ENCODE data around the gene PSMA1.

Gene PSMA1

DNA sequence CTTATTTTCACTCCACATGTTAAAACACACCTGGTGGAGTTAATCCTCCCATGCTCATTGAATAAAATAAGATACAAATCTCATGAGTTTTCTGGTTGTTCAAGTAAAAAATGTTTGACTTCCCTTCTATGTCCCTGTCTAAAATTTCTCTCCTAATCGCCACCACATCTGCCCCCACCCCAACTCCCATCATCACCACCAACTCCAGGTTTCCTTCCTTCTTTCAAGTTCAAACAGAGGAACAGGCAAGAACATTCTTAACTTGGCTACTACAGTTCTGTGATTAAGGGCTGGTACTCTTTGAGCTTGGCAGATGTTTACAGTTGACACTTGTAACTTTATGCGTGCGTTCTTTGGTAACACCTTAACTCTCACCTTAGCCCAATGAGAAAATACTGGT is 9.1 kb upstream of the PSMA1 start:
- DNase-seq = no peak

GRCh38 chr11:14522801-14523200 is 2.6 kb upstream of the PSMA1 start:
- no peak for DNase-seq

- no peak for DNase-seq
These were observed 2.1 kb upstream of the PSMA1 start for GRCh38 chr11:14522245-14522644.

GRCh38 chr11:14520747-14521151 is 563 bp upstream of the PSMA1 start:
- DNase-seq = no peak

DNA sequence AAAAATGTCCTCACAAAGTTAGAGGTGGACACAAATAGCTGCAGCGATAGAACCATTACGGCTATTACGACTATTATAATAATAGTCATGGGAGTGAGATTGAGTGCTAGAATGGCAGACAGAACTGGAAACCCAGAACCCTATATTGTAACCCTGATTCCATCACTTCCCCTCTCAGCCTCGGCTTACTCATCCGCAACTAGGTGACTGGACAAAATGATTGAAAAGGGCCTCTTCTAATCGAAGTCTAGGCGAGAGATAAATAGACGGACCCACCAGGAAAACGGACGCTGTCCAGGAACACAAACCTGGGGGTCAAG is 629 bp downstream of the PSMA1 start:
- no peak for DNase-seq

- DNase-seq = no peak
These were observed 1.4 kb downstream of the PSMA1 start for GRCh38 chr11:14518820-14519219.

DNA sequence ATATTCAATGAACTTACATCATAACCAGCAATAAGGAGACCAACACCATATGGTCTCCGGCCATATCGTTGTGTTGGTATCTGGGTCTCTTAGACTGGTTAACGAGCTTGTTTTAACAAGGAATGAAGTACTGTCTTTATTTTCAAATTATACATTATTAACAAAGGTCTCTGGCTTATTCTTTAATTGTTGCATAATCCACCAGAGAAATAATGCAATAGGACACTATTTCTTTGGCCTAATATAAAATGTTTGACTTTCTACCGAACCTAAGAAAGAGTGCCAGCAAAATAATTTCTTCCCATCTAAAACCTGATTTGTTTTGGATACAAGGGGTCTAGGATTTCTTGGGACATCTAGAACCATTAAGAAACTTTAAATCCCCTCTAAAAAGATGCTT is 6.4 kb downstream of the PSMA1 start:
- no peak for DNase-seq

- DNase-seq = no peak
These were observed 13.7 kb downstream of the PSMA1 start for GRCh38 chr11:14506532-14506931.

- no peak for DNase-seq
These were observed 17.2 kb downstream of the PSMA1 start for GRCh38 chr11:14503023-14503422.

GRCh38 chr11:14502039-14502438 is 18.1 kb downstream of the PSMA1 start:
- no peak for DNase-seq

DNA sequence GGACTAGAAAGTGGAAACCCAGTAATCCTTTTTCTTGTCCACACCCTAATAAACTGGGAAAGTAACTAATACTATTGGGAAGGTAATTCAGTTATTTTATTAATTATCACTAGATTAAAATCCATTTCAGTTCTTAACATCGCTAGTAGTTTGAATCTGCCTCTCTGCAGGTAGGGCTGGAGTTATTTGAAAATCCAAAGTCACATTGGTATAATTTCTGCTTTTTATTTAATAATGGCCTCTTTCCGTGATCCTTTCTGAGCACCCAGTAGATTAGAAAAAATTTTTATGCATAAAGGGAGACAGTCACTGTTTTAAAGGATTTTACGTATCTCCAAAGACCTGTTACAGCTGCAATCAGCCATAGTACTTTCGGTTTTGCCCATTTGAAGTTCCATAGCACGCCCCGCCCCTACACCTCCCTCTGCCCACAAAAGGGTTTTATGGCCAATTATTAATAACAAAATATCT is 20.0 kb downstream of the PSMA1 start:
- peak; percentile 29 for DNase-seq

GRCh38 chr11:14499560-14500180 is 20.5 kb downstream of the PSMA1 start, which contains the start of gene COPB1:
COPB1 (minus strand) TSS chr11:14499811; CDS start chr11:14498928, 883 bp downstream.
- DNase-seq = peak; percentile 85

DNA sequence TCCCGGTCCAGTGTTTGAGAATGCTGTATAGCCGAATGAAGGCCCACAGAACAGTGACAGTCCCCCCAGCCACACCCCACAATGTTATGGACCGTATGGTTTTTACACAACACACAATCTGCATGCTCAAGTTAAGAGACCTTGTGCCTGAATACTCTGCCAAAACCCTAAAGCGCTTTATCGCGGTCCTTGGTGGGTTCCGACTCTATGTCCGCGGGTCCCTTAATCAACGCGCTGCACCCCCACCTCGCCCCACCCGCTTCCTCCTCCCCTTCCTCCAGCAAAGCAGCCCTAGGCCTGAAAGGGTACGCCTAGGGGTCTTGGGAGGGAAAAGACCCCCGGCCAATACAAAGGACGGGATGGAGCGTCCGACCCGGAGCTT is 21.0 kb downstream of the PSMA1 start:
- no peak for DNase-seq

- no peak for DNase-seq
These were observed 39.5 kb downstream of the PSMA1 start for GRCh38 chr11:14480716-14481115.

DNA sequence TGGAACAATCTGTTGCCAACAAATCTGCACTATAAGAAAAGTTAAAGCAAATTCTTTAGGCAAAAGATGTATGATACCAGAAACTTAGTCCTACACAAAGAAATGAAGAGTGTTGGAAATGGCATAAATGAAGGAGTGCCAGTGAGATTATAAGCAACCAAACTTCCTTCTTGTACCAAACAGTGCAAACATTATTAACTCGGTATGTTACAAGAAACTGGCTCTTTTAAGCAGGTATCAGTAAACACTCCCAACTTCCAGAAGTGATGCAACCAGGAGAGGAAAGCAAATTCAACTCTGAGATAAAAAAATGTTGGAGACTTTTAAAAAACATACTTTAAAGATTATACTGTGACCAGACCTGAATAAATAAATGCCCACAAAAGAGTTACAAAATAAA is 49.1 kb downstream of the PSMA1 start:
- no peak for DNase-seq

- no peak for DNase-seq
These were observed 56.6 kb downstream of the PSMA1 start for GRCh38 chr11:14463623-14464022.

DNA sequence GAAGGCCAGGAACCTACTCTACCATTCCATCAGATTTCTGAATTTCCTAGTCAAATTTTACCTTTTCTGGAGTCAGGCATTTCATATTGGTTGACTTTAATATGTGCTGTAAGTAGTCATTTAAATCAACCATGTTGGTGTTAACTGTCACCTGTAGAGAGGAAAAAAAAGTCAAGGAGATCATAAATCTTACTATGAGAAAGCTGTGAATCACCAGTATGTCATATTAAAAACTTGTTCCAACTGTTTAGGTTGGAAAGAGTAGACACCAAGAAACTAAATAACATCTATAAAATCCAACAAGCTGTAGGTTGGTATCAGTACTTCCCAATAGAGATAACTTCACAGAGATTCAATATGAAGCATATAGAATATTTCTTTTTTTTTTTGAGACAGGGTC is 60.0 kb downstream of the PSMA1 start:
- no peak for DNase-seq

DNA sequence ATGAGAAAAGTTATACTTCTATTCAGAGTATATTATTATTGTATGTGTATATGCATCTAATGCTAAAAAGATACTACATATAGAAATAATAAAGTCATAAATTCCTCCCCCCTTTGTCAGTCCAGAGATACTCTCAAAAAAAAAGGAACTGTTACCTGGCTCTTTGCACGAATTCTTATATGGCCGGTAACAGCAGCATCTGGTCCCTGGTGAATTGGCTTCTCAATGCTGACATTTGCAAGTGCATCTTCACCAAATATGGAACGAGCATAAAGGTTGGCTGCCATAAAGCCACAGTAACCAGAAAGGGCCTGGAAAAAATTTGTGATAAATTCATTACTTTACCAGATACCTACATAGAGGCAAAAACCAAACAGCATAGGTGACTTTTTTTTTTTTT is 61.8 kb downstream of the PSMA1 start:
- DNase-seq = no peak

- DNase-seq = no peak
These were observed 64.3 kb downstream of the PSMA1 start for GRCh38 chr11:14455648-14456430.
